Measurements from ENCODE around the gene DPY19L3.
"Not testable (repeated sequence)": the region's sequence is repeated elsewhere in the genome, so short reads cannot be mapped to it uniquely, and the experiment has no call there.

Gene DPY19L3

GRCh38 chr19:32471095-32471494, 65.5 kb downstream of the DPY19L3 start:
- Histone ChIP-seq H3K4me3 (no peak overlapping the region), H3K27me3 (ENCODE audit: low read depth) (no peaks in the 10 kb centered on the region), H3K4me1 (peaks cover 5% of the 10 kb centered on the region), H3K36me3 (replicated peaks) (no peaks in the 10 kb centered on the region; the same call in 1 of the 2 replicates), H3K9me3 (no peaks in the 10 kb centered on the region)
- in situ Hi-C loops (cut with MboI; ENCODE audit: low sequenced_read_pairs) = no loop called here
- DNase-seq (ENCODE audit: low spot score in 2 of 2) = no peak

- DNase-seq (ENCODE audit: low spot score in 2 of 2) = no peak
- H3K4me1 ChIP-seq = peaks cover 5% of the 10 kb centered on the region
- no peaks in the 10 kb centered on the region; the same call in 1 of the 2 replicates for H3K36me3 ChIP-seq (replicated peaks)
- no peaks in the 10 kb centered on the region for H3K9me3 ChIP-seq
- in situ Hi-C loops (cut with MboI; ENCODE audit: low sequenced_read_pairs) = no loop called here
- H3K27me3 ChIP-seq (ENCODE audit: low read depth) = no peaks in the 10 kb centered on the region
- H3K4me3 ChIP-seq = no peak overlapping the region
Measured at GRCh38 chr19:32471811-32472210, 66.2 kb downstream of the DPY19L3 start.

- Histone ChIP-seq H3K9me3 (no peaks in the 10 kb centered on the region), H3K27me3 (ENCODE audit: low read depth) (no peaks in the 10 kb centered on the region)
- in situ Hi-C loops (cut with MboI; ENCODE audit: low sequenced_read_pairs) = no loop called here
Measured at GRCh38 chr19:32475141-32476031, 69.8 kb downstream of the DPY19L3 start.

DNA sequence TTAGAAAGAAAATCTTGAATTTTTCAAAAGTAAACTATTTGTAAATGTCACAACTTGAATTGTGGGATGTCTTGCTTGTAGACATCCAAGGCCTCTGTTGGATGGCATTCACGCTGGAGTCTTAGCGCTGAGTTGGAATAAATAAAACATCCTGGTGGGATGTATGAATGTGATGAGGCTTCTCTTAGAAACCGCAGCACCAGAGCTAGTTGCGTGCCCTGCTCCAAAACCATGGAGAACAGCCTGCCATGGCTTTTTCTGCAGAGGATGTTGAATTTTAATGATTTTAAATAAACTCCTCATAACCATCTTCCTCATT, 70.4 kb downstream of the DPY19L3 start:
- in situ Hi-C loops (cut with MboI; ENCODE audit: low sequenced_read_pairs) = no loop called here
- no peaks in the 10 kb centered on the region for H3K27me3 ChIP-seq (ENCODE audit: low read depth)
- no peak overlapping the region for H3K4me3 ChIP-seq
- DNase-seq (ENCODE audit: low spot score in 2 of 2) = no peak
- H3K36me3 ChIP-seq (replicated peaks) = peaks cover 18% of the 10 kb centered on the region
- peaks cover 5% of the 10 kb centered on the region for H3K4me1 ChIP-seq
- H3K9me3 ChIP-seq = no peaks in the 10 kb centered on the region

More at GRCh38 chr19:32475141-32476031, 69.8 kb downstream of the DPY19L3 start:
- Histone ChIP-seq H3K4me1 (peaks cover 5% of the 10 kb centered on the region), H3K4me3 (no peak overlapping the region), H3K36me3 (replicated peaks) (peaks cover 15% of the 10 kb centered on the region)
- DNase-seq (ENCODE audit: low spot score in 2 of 2) = peak in 1 of 2 experiments; percentile 42

GRCh38 chr19:32480321-32480720, 74.8 kb downstream of the DPY19L3 start:
- in situ Hi-C loops (cut with MboI; ENCODE audit: low sequenced_read_pairs) = no loop called here
- Histone ChIP-seq H3K9me3 (no peaks in the 10 kb centered on the region), H3K4me1 (peaks cover 4% of the 10 kb centered on the region), H3K27me3 (ENCODE audit: low read depth) (no peaks in the 10 kb centered on the region), H3K4me3 (no peak overlapping the region), H3K36me3 (replicated peaks) (peaks cover 39% of the 10 kb centered on the region)
- no peak for DNase-seq (ENCODE audit: low spot score in 2 of 2)

GRCh38 chr19:32483574-32483973, 78.0 kb downstream of the DPY19L3 start:
- no peak for DNase-seq (ENCODE audit: low spot score in 2 of 2)
- no peaks in the 10 kb centered on the region for H3K27me3 ChIP-seq (ENCODE audit: low read depth)
- peaks cover 4% of the 10 kb centered on the region; the same call in 1 of the 2 replicates for H3K4me1 ChIP-seq
- H3K4me3 ChIP-seq = no peak overlapping the region
- peaks cover 27% of the 10 kb centered on the region for H3K36me3 ChIP-seq (replicated peaks)
- no peaks in the 10 kb centered on the region for H3K9me3 ChIP-seq
- in situ Hi-C loops (cut with MboI; ENCODE audit: low sequenced_read_pairs) = no loop called here

GRCh38 chr19:32489971-32490370, 84.4 kb downstream of the DPY19L3 start:
- no peak for DNase-seq (ENCODE audit: low spot score in 2 of 2)
- peaks cover 4% of the 10 kb centered on the region; the same call in 1 of the 2 replicates for H3K4me1 ChIP-seq
- H3K27me3 ChIP-seq (ENCODE audit: low read depth) = no peaks in the 10 kb centered on the region
- in situ Hi-C loops (cut with MboI; ENCODE audit: low sequenced_read_pairs) = no loop called here
- no peaks in the 10 kb centered on the region for H3K9me3 ChIP-seq
- H3K36me3 ChIP-seq (replicated peaks) = no peaks in the 10 kb centered on the region
- no peak overlapping the region for H3K4me3 ChIP-seq

- peaks cover 4% of the 10 kb centered on the region; the same call in 1 of the 2 replicates for H3K27me3 ChIP-seq (ENCODE audit: low read depth)
- in situ Hi-C loops (cut with MboI; ENCODE audit: low sequenced_read_pairs) = no loop called here
- DNase-seq (ENCODE audit: low spot score in 2 of 2) = no peak
- H3K36me3 ChIP-seq (replicated peaks) = no peaks in the 10 kb centered on the region
- no peaks in the 10 kb centered on the region for H3K9me3 ChIP-seq
- H3K4me1 ChIP-seq = no peaks in the 10 kb centered on the region
- no peak overlapping the region for H3K4me3 ChIP-seq
Measured at GRCh38 chr19:32497391-32497790, 91.8 kb downstream of the DPY19L3 start.

DNA sequence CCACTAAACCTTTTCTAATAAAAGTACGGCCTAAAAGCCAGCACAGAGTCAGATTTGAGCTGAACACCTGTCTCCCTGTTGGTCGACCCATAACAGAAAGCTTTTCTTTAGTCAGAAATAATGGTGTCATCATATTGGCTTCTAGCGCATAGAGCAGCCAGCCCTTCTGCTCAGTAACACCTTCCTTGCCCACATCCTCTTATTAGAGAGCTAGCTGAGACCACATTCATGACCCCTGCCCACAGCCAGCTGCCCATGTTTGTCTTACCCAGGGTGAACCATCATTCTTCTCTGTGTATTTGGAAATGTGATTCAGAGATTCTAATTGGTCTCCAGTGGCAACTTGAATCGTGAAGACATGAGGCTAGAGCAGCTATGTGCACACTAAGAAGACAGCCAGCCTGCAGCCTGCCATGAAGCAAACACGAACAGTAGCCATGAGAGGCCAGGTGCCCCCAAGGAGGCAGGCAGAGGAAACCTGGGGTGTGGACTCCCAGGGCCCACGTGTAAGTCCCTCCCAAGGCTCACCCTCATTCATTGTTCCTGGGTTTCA, 93.2 kb downstream of the DPY19L3 start:
- H3K4me1 ChIP-seq = no peaks in the 10 kb centered on the region
- in situ Hi-C loops (cut with MboI; ENCODE audit: low sequenced_read_pairs) = no loop called here
- no peaks in the 10 kb centered on the region for H3K36me3 ChIP-seq (replicated peaks)
- DNase-seq (ENCODE audit: low spot score in 2 of 2) = no peak
- no peaks in the 10 kb centered on the region for H3K9me3 ChIP-seq
- no peak overlapping the region for H3K4me3 ChIP-seq
- peaks cover 4% of the 10 kb centered on the region; the same call in 1 of the 2 replicates for H3K27me3 ChIP-seq (ENCODE audit: low read depth)

DNA sequence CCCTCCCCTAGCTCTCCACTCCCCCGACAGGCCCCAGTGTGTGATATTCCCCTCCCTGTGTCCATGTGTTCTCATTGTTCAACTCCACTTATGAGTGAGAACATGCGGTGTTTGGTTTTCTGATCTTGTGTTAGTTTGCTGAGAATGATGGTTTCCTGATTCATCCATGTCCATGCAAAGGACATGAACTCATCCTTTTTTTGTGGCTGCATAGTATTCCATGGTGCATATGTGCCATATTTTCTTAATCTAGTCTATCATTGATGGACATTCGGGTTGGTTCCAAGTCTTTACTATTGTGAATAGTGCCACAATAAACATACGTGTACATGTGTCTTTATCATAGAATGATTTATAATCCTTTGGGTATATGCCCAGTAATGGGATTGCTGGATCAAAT, 106.9 kb downstream of the DPY19L3 start:
- H3K36me3 ChIP-seq (replicated peaks); in situ Hi-C loops (cut with MboI; ENCODE audit: low sequenced_read_pairs): not testable (repeated sequence)

GRCh38 chr19:32519023-32519422, 113.5 kb downstream of the DPY19L3 start:
- Histone ChIP-seq H3K4me3 (no peak overlapping the region), H3K27me3 (ENCODE audit: low read depth) (no peaks in the 10 kb centered on the region; the same call in 1 of the 2 replicates), H3K4me1 (no peaks in the 10 kb centered on the region), H3K36me3 (replicated peaks) (no peaks in the 10 kb centered on the region), H3K9me3 (no peaks in the 10 kb centered on the region)
- in situ Hi-C loops (cut with MboI; ENCODE audit: low sequenced_read_pairs) = no loop called here
- DNase-seq (ENCODE audit: low spot score in 2 of 2) = no peak

More for the DNA sequence above, 106.9 kb downstream of the DPY19L3 start:
- H3K27me3 ChIP-seq (ENCODE audit: low read depth); H3K9me3 ChIP-seq; DNase-seq (ENCODE audit: low spot score in 2 of 2); H3K4me3 ChIP-seq; H3K4me1 ChIP-seq: not testable (repeated sequence)

DNA sequence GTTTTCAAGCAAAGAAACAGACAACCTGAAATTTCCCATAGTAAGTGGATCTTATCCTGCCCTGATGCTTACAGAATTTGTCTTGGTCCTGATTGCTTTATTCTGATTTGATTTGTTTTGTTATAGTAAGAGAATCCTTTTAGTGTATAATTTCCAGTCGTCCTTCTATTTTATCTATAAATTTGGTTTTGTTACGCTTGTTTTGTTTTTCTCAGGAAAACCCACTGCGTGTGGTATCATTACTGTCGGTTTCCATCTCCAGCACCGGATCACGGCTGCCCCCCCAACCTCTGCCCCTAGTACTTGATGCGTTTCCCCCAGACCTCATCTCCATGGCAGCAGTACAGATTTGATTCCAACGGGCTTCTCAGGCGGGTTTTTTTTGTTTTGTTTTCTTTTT, 117.4 kb downstream of the DPY19L3 start:
- Histone ChIP-seq H3K27me3 (ENCODE audit: low read depth) (no peaks in the 10 kb centered on the region; the same call in 1 of the 2 replicates), H3K4me1 (no peaks in the 10 kb centered on the region), H3K36me3 (replicated peaks) (no peaks in the 10 kb centered on the region), H3K9me3 (no peaks in the 10 kb centered on the region), H3K4me3 (no peak overlapping the region)
- DNase-seq (ENCODE audit: low spot score in 2 of 2) = no peak
- in situ Hi-C loops (cut with MboI; ENCODE audit: low sequenced_read_pairs) = no loop called here

- Histone ChIP-seq H3K4me1 (no peaks in the 10 kb centered on the region), H3K4me3 (no peak overlapping the region), H3K9me3 (no peaks in the 10 kb centered on the region), H3K27me3 (ENCODE audit: low read depth) (no peaks in the 10 kb centered on the region), H3K36me3 (replicated peaks) (no peaks in the 10 kb centered on the region)
- in situ Hi-C loops (cut with MboI; ENCODE audit: low sequenced_read_pairs) = no loop called here
- DNase-seq (ENCODE audit: low spot score in 2 of 2) = no peak
Measured at GRCh38 chr19:32526895-32527294, 121.3 kb downstream of the DPY19L3 start.

DNA sequence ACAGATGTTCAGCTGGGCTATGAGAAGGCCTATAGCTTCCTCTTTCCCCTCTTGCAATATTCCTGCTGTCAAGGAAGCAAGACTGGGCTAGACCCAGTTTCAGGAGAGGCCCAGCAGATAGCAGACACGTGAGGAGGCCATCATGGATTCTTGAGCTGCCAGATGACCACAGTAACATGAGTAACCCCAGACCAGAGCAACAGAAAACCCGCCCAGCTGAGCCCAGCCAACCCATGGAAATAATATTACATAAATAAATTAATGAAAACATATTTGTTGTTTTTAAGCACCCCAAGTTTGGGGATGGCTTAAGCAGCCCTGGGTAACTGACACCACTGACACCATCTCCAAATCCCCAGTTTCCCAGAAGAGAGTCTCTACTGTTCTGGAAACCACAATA, 125.2 kb downstream of the DPY19L3 start:
- Histone ChIP-seq H3K36me3 (replicated peaks) (no peaks in the 10 kb centered on the region), H3K4me1 (no peaks in the 10 kb centered on the region), H3K9me3 (no peaks in the 10 kb centered on the region), H3K4me3 (no peak overlapping the region), H3K27me3 (ENCODE audit: low read depth) (no peaks in the 10 kb centered on the region)
- no peak for DNase-seq (ENCODE audit: low spot score in 2 of 2)
- in situ Hi-C loops (cut with MboI; ENCODE audit: low sequenced_read_pairs) = no loop called here
